GM21360 (cell line): Measurements from ENCODE around the gene DYTN.
"Not testable (repeated sequence)": the region's sequence is repeated elsewhere in the genome, so short reads cannot be mapped to it uniquely, and the experiment has no call there.

Experiments
- ATAC-seq: cut with Tn5 transposase; IDR thresholded peaks from one replicate; pipeline ENCODE4 v1.9.1; 2021; ENCODE audit warnings: mild to moderate bottlenecking, moderate library complexity; ENCODE audit not compliant: unreplicated experiment

The DYTN gene

GRCh38 chr2:206718296-206718695 is at the start of gene DYTN:
Gene DYTN, minus strand, starts transcription at chr2:206718396. Its CDS starts 117 bp downstream, at chr2:206718279.
- no peak for ATAC-seq

- no peak for ATAC-seq
Measured at GRCh38 chr2:206766057-206766930, 48.1 kb upstream of the DYTN start.

GRCh38 chr2:206765242-206766056 is 47.3 kb upstream of the DYTN start, which contains the start of the genes FASTKD2 and MDH1B:
Gene FASTKD2, plus strand, starts transcription at chr2:206765606. Its CDS starts 1,088 bp downstream, at chr2:206766694.
Gene MDH1B, minus strand, starts transcription at chr2:206765328. Its CDS starts 57 bp downstream, at chr2:206765271.
- ATAC-seq, result peak; percentile 90

GRCh38 chr2:206764673-206765241 is 46.6 kb upstream of the DYTN start:
- ATAC-seq, result peak; percentile 40

GRCh38 chr2:206756816-206757215 is 38.6 kb upstream of the DYTN start:
- ATAC-seq, result no peak

GRCh38 chr2:206740800-206741199 is 22.6 kb upstream of the DYTN start:
- ATAC-seq, result no peak

GRCh38 chr2:206739271-206739670 is 21.1 kb upstream of the DYTN start:
- no peak for ATAC-seq

- ATAC-seq, result no peak
Measured at GRCh38 chr2:206736935-206737334, 18.7 kb upstream of the DYTN start.

- no peak for ATAC-seq
Measured at GRCh38 chr2:206733341-206733740, 15.1 kb upstream of the DYTN start.

- no peak for ATAC-seq
Measured at GRCh38 chr2:206728277-206729199, 10.3 kb upstream of the DYTN start.

GRCh38 chr2:206727287-206727686 is 9.1 kb upstream of the DYTN start:
- no peak for ATAC-seq

- no peak for ATAC-seq
Measured at GRCh38 chr2:206723288-206723687, 5.1 kb upstream of the DYTN start.

GRCh38 chr2:206721256-206721920 is 3.2 kb upstream of the DYTN start:
- ATAC-seq, result peak; percentile 66

- no peak for ATAC-seq
Measured at GRCh38 chr2:206716623-206717022, 1.6 kb downstream of the DYTN start.

GRCh38 chr2:206715183-206715582 is 3.0 kb downstream of the DYTN start:
- ATAC-seq, result not testable (repeated sequence)

- peak; percentile 82 for ATAC-seq
Measured at GRCh38 chr2:206713746-206714145, 4.5 kb downstream of the DYTN start.

GRCh38 chr2:206708286-206708685 is 9.9 kb downstream of the DYTN start:
- no peak for ATAC-seq

GRCh38 chr2:206707164-206707701 is 11.0 kb downstream of the DYTN start:
- no peak for ATAC-seq

GRCh38 chr2:206701952-206702605 is 16.1 kb downstream of the DYTN start:
- ATAC-seq, result no peak
